GM13977 (cell line): ENCODE results near the gene TNFSF10.
A peak's percentile ranks its signal among the peaks of the same experiment; 100 is the strongest.
"Not testable (repeated sequence)": the region's sequence is repeated elsewhere in the genome, so short reads cannot be mapped to it uniquely, and the experiment has no call there.

ENCODE experiments used
- DNase-seq: peaks from one replicate; pipeline ENCODE4 v3.0.0; 2012; ENCODE audit warnings: low spot score
- CTCF ChIP-seq: IDR thresholded peaks from 2 replicates; pipeline ENCODE4 v1.5.1; 2012; ENCODE audit warnings: mild to moderate bottlenecking, control low read depth; ENCODE audit not compliant: insufficient read depth; ENCODE audit errors: extremely low read depth, missing control alignments
- in situ Hi-C: fragments of 300-500 bp; cut with MboI; formaldehyde crosslinking; loops from one replicate; pipeline ENCODE4 v1.12.0; 2022; ENCODE audit warnings: low sequenced_read_pairs, low pct_unique_long_range_greater_than_20kb, mixed read lengths, inconsistent platforms; ENCODE audit not compliant: unreplicated experiment

TNFSF10 gene

GRCh38 chr3:172522871-172523818 lies at the start of gene TNFSF10:
Gene TNFSF10 (minus strand): TSS chr3:172523430. CDS start chr3:172523384, 46 bp downstream.
- DNase-seq = peak; percentile 63
- TF ChIP-seq CTCF = no peak
- in situ Hi-C loops = no loop called here

GRCh38 chr3:172569128-172570008 lies 46.1 kb upstream of the TNFSF10 start:
- in situ Hi-C loops = no loop called here
- TF ChIP-seq CTCF = no peak
- DNase-seq = no peak

GRCh38 chr3:172568701-172569100 lies 45.5 kb upstream of the TNFSF10 start:
- no peak for TF ChIP-seq CTCF
- in situ Hi-C loops = no loop called here
- no peak for DNase-seq

GRCh38 chr3:172566785-172567184 lies 43.6 kb upstream of the TNFSF10 start:
- in situ Hi-C loops, DNase-seq: not testable (repeated sequence)

- in situ Hi-C loops = no loop called here
- TF ChIP-seq CTCF = no peak
- DNase-seq = no peak
Observed at GRCh38 chr3:172564499-172564898, 41.3 kb upstream of the TNFSF10 start.

GRCh38 chr3:172562871-172563865 lies 39.9 kb upstream of the TNFSF10 start:
- no peak for TF ChIP-seq CTCF
- in situ Hi-C loops = no loop called here
- DNase-seq = peak; percentile 34
